Progenitor cell of endocrine pancreas (in vitro differentiated cells): ENCODE results near the gene RBM5. TPM values are rescaled to one million over a fixed set of nuclear protein-coding genes. Genes with fewer than 3 reads are reported as not detected.
A peak's percentile ranks its signal among the peaks of the same experiment; 100 is the strongest.

ENCODE experiments used
- DNase-seq: peaks from one replicate; pipeline ENCODE4 v3.0.0; 2021; ENCODE audit warnings: low spot score; ENCODE audit not compliant: unreplicated experiment
- H3K27ac Mint-ChIP-seq: 2 replicates; pipeline ENCODE4 v1.8.0; 2021; ENCODE audit warnings: mild to moderate bottlenecking, moderate library complexity, mixed read lengths
- H3K27me3 Mint-ChIP-seq: 2 replicates; pipeline ENCODE4 v1.8.0; 2021; ENCODE audit warnings: mixed read lengths
- H3K36me3 Mint-ChIP-seq: 2 replicates; pipeline ENCODE4 v1.8.0; 2022; ENCODE audit warnings: mixed read lengths; ENCODE audit not compliant: insufficient read depth
- H3K4me1 Mint-ChIP-seq: 2 replicates; pipeline ENCODE4 v1.8.0; 2021; ENCODE audit warnings: low read depth, mixed read lengths
- H3K4me3 Mint-ChIP-seq: 2 replicates; pipeline ENCODE4 v1.8.0; 2021; ENCODE audit warnings: low read depth, mild to moderate bottlenecking, moderate library complexity, mixed read lengths
- H3K9me3 Mint-ChIP-seq: 2 replicates; pipeline ENCODE4 v1.8.0; 2021; ENCODE audit warnings: low read depth, mixed read lengths
- CTCF ChIP-seq: fragments of 200-600 bp; sonication (generic); IDR thresholded peaks from one replicate; pipeline ENCODE4 v1.5.0; 2021; ENCODE audit warnings: antibody characterized with exemption, mild to moderate bottlenecking; ENCODE audit not compliant: unreplicated experiment
- total RNA-seq: library from RNA; stranded (reverse); gene quantifications from 2 replicates; pipeline ENCODE4 v1.2.1, GENCODE V29; 2021

RBM5 gene
- total RNA-seq, 1 donor from 2014 or later, result 322 TPM

GRCh38 chr3:50147447-50147846, 58.7 kb downstream of the RBM5 start:
- no peak for TF ChIP-seq CTCF
- Mint-ChIP-seq H3K27ac (no peak overlapping the region), H3K4me3 (no peak overlapping the region), H3K9me3 (no peaks in the 10 kb centered on the region), H3K27me3 (peaks cover 19% of the 10 kb centered on the region), H3K36me3 (no peaks in the 10 kb centered on the region), H3K4me1 (peaks cover 9% of the 10 kb centered on the region)
- DNase-seq, result no peak

GRCh38 chr3:50147861-50148260, 59.1 kb downstream of the RBM5 start:
- Mint-ChIP-seq H3K4me3 (no peak overlapping the region), H3K27me3 (peaks cover 19% of the 10 kb centered on the region), H3K27ac (no peak overlapping the region), H3K4me1 (peaks cover 9% of the 10 kb centered on the region), H3K36me3 (no peaks in the 10 kb centered on the region), H3K9me3 (no peaks in the 10 kb centered on the region)
- no peak for DNase-seq
- TF ChIP-seq CTCF, result no peak

- Mint-ChIP-seq H3K27ac (peak overlapping the region; percentile 18), H3K4me3 (no peak overlapping the region), H3K4me1 (peaks cover 12% of the 10 kb centered on the region), H3K36me3 (no peaks in the 10 kb centered on the region), H3K27me3 (peaks cover 34% of the 10 kb centered on the region), H3K9me3 (no peaks in the 10 kb centered on the region)
- no peak for TF ChIP-seq CTCF
- no peak for DNase-seq
Measured at GRCh38 chr3:50150404-50150750, 61.7 kb downstream of the RBM5 start.

GRCh38 chr3:50150863-50151686, 62.4 kb downstream of the RBM5 start:
- Mint-ChIP-seq H3K36me3 (no peaks in the 10 kb centered on the region), H3K27me3 (peaks cover 34% of the 10 kb centered on the region), H3K4me3 (no peak overlapping the region), H3K27ac (peak overlapping the region; percentile 79), H3K9me3 (no peaks in the 10 kb centered on the region), H3K4me1 (peaks cover 16% of the 10 kb centered on the region)
- DNase-seq, result no peak
- TF ChIP-seq CTCF, result no peak

GRCh38 chr3:50151728-50152127, 63.0 kb downstream of the RBM5 start:
- H3K36me3 Mint-ChIP-seq, result no peaks in the 10 kb centered on the region

More at GRCh38 chr3:50151728-50152127, 63.0 kb downstream of the RBM5 start:
- TF ChIP-seq CTCF, result no peak
- Mint-ChIP-seq H3K27me3 (peaks cover 34% of the 10 kb centered on the region), H3K9me3 (no peaks in the 10 kb centered on the region), H3K4me3 (no peak overlapping the region), H3K4me1 (peaks cover 22% of the 10 kb centered on the region), H3K27ac (no peak overlapping the region)
- no peak for DNase-seq
